A549 (cell line): ENCODE measurements around the gene TYMS. TPM values are rescaled to one million over a fixed set of nuclear protein-coding genes. Genes with fewer than 3 reads are reported as not detected.

Experiments
- ATAC-seq, 2 experiments: fragments of 200-7000 bp in 1 of 2; fragments of >200 bp in 1 of 2; cut with Nextera tagmentation in 1 of 2; cut with Tn5 transposase in 1 of 2; 3 replicates each; pipeline versions ENCODE4 v1.8.0 to v1.9.1; 2018 to 2020; ENCODE audit warnings: mild to moderate bottlenecking in 1 of 2, moderate library complexity in 1 of 2
- CTCF ChIA-PET: fragments of 300-600 bp; sonication (Branson Sonifier 250); formaldehyde crosslinking; extraction: SDS; loops from one replicate; lab custom pipeline; 2021; ENCODE audit warnings: antibody characterized with exemption, inconsistent platforms; lab: Yijun Ruan, JAX
- POLR2A ChIA-PET: fragments of 350-600 bp; formaldehyde crosslinking; extraction: SDS; loops from one replicate; lab custom pipeline; 2021; ENCODE audit warnings: antibody characterized with exemption, inconsistent platforms; lab: Yijun Ruan, JAX
- DNase-seq, 2 experiments: peaks; one replicate each; pipeline versions ENCODE4 v3.0.0 to v3.0.0-alpha.2; 2011 to 2016; ENCODE audit warnings: low read depth in 1 of 2, low spot score in 1 of 2
- FAIRE-seq: peaks from 2 replicates; lab custom pipeline; 2011; peaks lifted over from hg19 to GRCh38; lab: Jason Lieb, UNC
- H3K27ac ChIP-seq, 2 experiments: fragments of >200 bp; sonication (Bioruptor Twin); formaldehyde crosslinking; 3 replicates each; pipeline ENCODE4 v1.5.1; 2016 to 2017
- H3K4me1 ChIP-seq: fragments of >200 bp; sonication (Bioruptor Twin); formaldehyde crosslinking; 3 replicates; pipeline ENCODE4 v1.6.1; 2016
- H3K4me2 ChIP-seq: fragments of >200 bp; sonication (Bioruptor Twin); formaldehyde crosslinking; 3 replicates; pipeline ENCODE4 v1.6.1; 2016
- H3K4me3 ChIP-seq: fragments of >200 bp; sonication (Bioruptor Twin); formaldehyde crosslinking; 3 replicates; pipeline ENCODE4 v1.5.1; 2016
- H3K9me3 ChIP-seq: fragments of >200 bp; sonication (Bioruptor Twin); formaldehyde crosslinking; 3 replicates; pipeline ENCODE4 v1.6.1; 2016
- CBX8 ChIP-seq: fragments of 200-600 bp; sonication (generic); IDR thresholded peaks from 2 replicates; pipeline ENCODE4 v1.6.1; 2016
- CHD2 ChIP-seq: fragments of 150-350 bp; IDR thresholded peaks from 2 replicates; pipeline ENCODE4 v1.6.1; 2014; ENCODE audit warnings: low read length; ENCODE audit not compliant: partially characterized antibody
- FOSB ChIP-seq: fragments of 250-450 bp; sonication (Bioruptor Pico); IDR thresholded peaks from 2 replicates; pipeline ENCODE4 v1.5.0; 2020; ENCODE audit warnings: mild to moderate bottlenecking, moderate library complexity
- FOXS1 ChIP-seq: fragments of 250-450 bp; sonication (Bioruptor Pico); IDR thresholded peaks from 2 replicates; pipeline ENCODE4 v1.5.0; 2020; ENCODE audit warnings: mild to moderate bottlenecking, moderate library complexity
- HOXA7 ChIP-seq: fragments of 250-450 bp; sonication (Bioruptor Pico); IDR thresholded peaks from 2 replicates; pipeline ENCODE4 v1.5.0; 2020; ENCODE audit warnings: mild to moderate bottlenecking, moderate library complexity
- JUN ChIP-seq, 2 experiments: fragments of >200 bp; sonication (Bioruptor Twin); formaldehyde crosslinking; IDR thresholded peaks; 2 replicates in 1 of 2; 3 replicates in 1 of 2; pipeline ENCODE4 v1.6.1; 2016 to 2017
- JUNB ChIP-seq: fragments of >200 bp; sonication (Bioruptor Twin); formaldehyde crosslinking; IDR thresholded peaks from 2 replicates; pipeline ENCODE4 v1.6.1; 2016
- KDM1A ChIP-seq: fragments of 200-600 bp; sonication (generic); IDR thresholded peaks from 2 replicates; pipeline ENCODE4 v1.6.1; 2016; ENCODE audit warnings: low read depth, mild to moderate bottlenecking
- MAZ ChIP-seq: fragments of 150-350 bp; IDR thresholded peaks from 2 replicates; pipeline ENCODE4 v1.6.1; 2014; ENCODE audit warnings: antibody characterized with exemption, low read depth, low read length, borderline replicate concordance
- MYC ChIP-seq: IDR thresholded peaks from 2 replicates; pipeline ENCODE4 v1.6.1; 2012; ENCODE audit warnings: mild to moderate bottlenecking, inconsistent platforms, low read length, improper control_type of control experiment, borderline replicate concordance
- NFE2L2 ChIP-seq: fragments of 150-350 bp; conservative IDR thresholded peaks from 2 replicates; pipeline ENCODE4 v1.6.1; 2014; ENCODE audit warnings: low read length
- NPAS2 ChIP-seq: fragments of 250-450 bp; sonication (Bioruptor Pico); IDR thresholded peaks from 2 replicates; pipeline ENCODE4 v1.8.0; 2022; ENCODE audit warnings: mild to moderate bottlenecking, moderate library complexity, borderline replicate concordance
- POLR2AphosphoS2 ChIP-seq: conservative IDR thresholded peaks from 2 replicates; pipeline ENCODE4 v1.6.1; 2012; ENCODE audit warnings: low read length, improper control_type of control experiment, inconsistent platforms
- RAD21 ChIP-seq, 2 experiments: fragments of >200 bp in 1 of 2; sonication (Bioruptor Twin) in 1 of 2; formaldehyde crosslinking in 1 of 2; IDR thresholded peaks in 1 of 2; conservative IDR thresholded peaks in 1 of 2; 2 replicates in 1 of 2; 3 replicates in 1 of 2; pipeline ENCODE4 v1.6.1; 2012 to 2018; ENCODE audit warnings: inconsistent platforms in 1 of 2
- RNF2 ChIP-seq: fragments of 200-600 bp; sonication (generic); IDR thresholded peaks from 2 replicates; pipeline ENCODE4 v1.6.1; 2016; ENCODE audit warnings: low read depth, mild to moderate bottlenecking, antibody characterized with exemption, moderate library complexity, borderline replicate concordance
- SREBF2 ChIP-seq: fragments of 450-650 bp; IDR thresholded peaks from 2 replicates; pipeline ENCODE4 v1.6.1; 2014; ENCODE audit warnings: mild to moderate bottlenecking, moderate library complexity
- TP53 ChIP-seq: fragments of 250-450 bp; sonication (Bioruptor Pico); IDR thresholded peaks from 2 replicates; pipeline ENCODE4 v1.5.0; 2021; ENCODE audit warnings: mild to moderate bottlenecking, moderate library complexity
- ZNF302 ChIP-seq: fragments of 250-450 bp; sonication (Bioruptor Pico); IDR thresholded peaks from 2 replicates; pipeline ENCODE4 v1.9.0; 2021; ENCODE audit warnings: inconsistent platforms, mild to moderate bottlenecking, moderate library complexity
- ZSCAN20 ChIP-seq: fragments of 250-450 bp; sonication (Bioruptor Pico); IDR thresholded peaks from 2 replicates; pipeline ENCODE4 v1.8.0; 2022; ENCODE audit warnings: mild to moderate bottlenecking, moderate library complexity
- WGBS: methylation state at CpG from one replicate; pipeline ENCODE4 v1.1.6; 2017; ENCODE audit errors: missing lambda C conversion rate; 5-methylcytosine and 5-hydroxymethylcytosine counted together
- polyA plus RNA-seq, 4 experiments: library from polyadenylated mRNA; depleted of rRNA in 3 of 4; stranded (reverse); fragments of >200 nt; fragmentation: RNase III in 1 of 4; extraction: RNeasy Plus Mini Kit Qiagen cat#74134 plus additional on column Dnase treatment in 1 of 4; gene quantifications; 2 replicates in 3 of 4; 3 replicates in 1 of 4; pipeline ENCODE4 v1.2.3, GENCODE V29; 2011 to 2017
- TF ChIP-seq, protein P1 (sequence below): fragments of 150-350 bp; IDR thresholded peaks from 2 replicates; pipeline ENCODE4 v1.6.1; 2014; ENCODE audit warnings: low read depth, mild to moderate bottlenecking, low read length
- TF ChIP-seq, protein P2 (sequence below): fragments of 250-450 bp; sonication (Bioruptor Pico); IDR thresholded peaks from 2 replicates; pipeline ENCODE4 v1.5.0; 2020; ENCODE audit warnings: low read depth, mild to moderate bottlenecking, moderate library complexity

Gene TYMS
- polyA plus RNA-seq, 2 of the 4 experiments (the other 2 are of a cell fraction), result 118 to 173 TPM

DNA sequence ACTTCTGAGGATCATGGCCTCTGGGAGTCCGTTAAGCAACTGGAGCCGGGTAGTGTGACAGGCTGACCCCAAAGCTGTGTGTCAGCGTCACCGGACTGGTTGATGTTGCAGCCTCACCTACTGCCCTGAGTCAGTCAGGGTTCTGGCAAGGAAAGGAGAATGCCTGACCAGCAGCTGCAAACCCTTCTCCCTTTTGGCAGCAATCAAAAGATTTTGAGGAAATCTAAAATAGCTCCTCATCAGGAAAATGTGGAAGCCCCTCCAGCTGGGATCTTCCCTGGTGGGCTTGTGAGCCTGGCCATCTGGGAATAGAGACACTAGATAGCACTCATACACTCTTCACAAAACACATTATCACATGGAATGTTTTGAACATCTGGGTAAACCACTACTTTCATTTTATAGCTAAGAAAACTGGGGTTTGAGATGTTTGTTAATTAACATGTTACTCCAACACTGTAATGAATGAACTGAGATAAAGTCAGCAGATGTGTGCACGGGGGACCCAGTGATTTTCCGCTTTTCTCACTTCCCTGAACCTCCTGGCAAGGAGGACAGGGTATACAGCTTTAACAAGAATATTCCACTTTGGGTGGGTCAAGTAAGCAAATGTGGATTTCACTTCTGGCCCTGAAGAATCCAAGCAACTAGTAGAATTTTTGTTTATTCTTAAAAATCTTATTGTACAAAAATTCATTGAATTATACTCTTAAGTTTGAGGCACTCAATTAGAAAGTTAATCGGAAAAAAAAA, 36.0 kb upstream of the TYMS start:
- FAIRE-seq, result no peak
- POLR2A ChIA-PET, result no interaction called here

DNA sequence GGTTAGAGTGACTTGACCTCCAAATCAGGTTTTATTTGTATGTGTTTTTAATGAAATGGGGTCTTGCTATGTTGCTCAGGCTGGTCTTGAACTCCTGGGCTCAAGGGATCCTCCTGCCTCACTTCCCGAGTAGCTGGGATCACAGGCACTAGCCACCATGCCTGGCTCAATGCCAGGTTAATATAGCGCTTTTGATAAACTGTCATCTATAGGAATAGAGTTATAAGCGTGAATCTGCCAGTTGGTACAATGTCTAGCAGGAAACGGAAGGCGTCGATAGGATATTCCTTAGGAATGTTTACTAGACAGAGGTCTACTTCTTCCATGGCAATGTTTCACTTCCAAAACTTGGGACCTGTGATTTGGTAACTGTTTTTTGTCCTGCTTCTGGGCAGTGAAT, 35.2 kb upstream of the TYMS start:
- Histone ChIP-seq H3K9me3 (no peaks in the 10 kb centered on the region), H3K4me2 (no peak overlapping the region), H3K27ac (no peak overlapping the region), H3K4me1 (no peaks in the 10 kb centered on the region), H3K4me3 (no peak overlapping the region)
- 51% methylated on average over 6 of the region's 6 CpGs for WGBS
- TF ChIP-seq JUNB, result no peak
- no peak for TF ChIP-seq SREBF2
- no peak for TF ChIP-seq NPAS2 (CRISPR knock-in tag)
- no peak for TF ChIP-seq ZSCAN20 (CRISPR knock-in tag)
- no peak for TF ChIP-seq JUN (IDR thresholded peaks at IDR 0.05)
- TF ChIP-seq FOXS1 (CRISPR knock-in tag), result no peak
- no peak for TF ChIP-seq CBX8
- TF ChIP-seq KDM1A, result no peak
- no peak for FAIRE-seq
- no peak for DNase-seq
- POLR2A ChIA-PET, result no interaction called here
- ATAC-seq, result no peak
- CTCF ChIA-PET, result interaction anchor here (7.7 kb wide), 1 partner anchor 209 kb away, joined by 94 read pairs; no protein-coding TSS in a partner anchor

More for the DNA sequence above, 36.0 kb upstream of the TYMS start:
- Histone ChIP-seq H3K9me3 (no peaks in the 10 kb centered on the region), H3K4me3 (no peak overlapping the region), H3K4me2 (no peak overlapping the region), H3K4me1 (no peaks in the 10 kb centered on the region), H3K27ac (no peak overlapping the region)
- no peak for DNase-seq
- no peak for TF ChIP-seq CBX8
- TF ChIP-seq FOSB (CRISPR knock-in tag), result no peak
- TF ChIP-seq, protein P1, sequence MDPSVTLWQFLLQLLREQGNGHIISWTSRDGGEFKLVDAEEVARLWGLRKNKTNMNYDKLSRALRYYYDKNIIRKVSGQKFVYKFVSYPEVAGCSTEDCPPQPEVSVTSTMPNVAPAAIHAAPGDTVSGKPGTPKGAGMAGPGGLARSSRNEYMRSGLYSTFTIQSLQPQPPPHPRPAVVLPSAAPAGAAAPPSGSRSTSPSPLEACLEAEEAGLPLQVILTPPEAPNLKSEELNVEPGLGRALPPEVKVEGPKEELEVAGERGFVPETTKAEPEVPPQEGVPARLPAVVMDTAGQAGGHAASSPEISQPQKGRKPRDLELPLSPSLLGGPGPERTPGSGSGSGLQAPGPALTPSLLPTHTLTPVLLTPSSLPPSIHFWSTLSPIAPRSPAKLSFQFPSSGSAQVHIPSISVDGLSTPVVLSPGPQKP, result no peak
- TF ChIP-seq ZNF302 (CRISPR knock-in tag), result no peak
- no peak for TF ChIP-seq HOXA7
- no peak for TF ChIP-seq MAZ
- no peak for TF ChIP-seq MYC
- TF ChIP-seq RAD21 (conservative IDR thresholded peaks at IDR 0.05 in 1 of 2, IDR thresholded peaks at IDR 0.05 in 1 of 2), result no peak
- TF ChIP-seq, protein P2, sequence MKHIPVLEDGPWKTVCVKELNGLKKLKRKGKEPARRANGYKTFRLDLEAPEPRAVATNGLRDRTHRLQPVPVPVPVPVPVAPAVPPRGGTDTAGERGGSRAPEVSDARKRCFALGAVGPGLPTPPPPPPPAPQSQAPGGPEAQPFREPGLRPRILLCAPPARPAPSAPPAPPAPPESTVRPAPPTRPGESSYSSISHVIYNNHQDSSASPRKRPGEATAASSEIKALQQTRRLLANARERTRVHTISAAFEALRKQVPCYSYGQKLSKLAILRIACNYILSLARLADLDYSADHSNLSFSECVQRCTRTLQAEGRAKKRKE, result no peak
- no peak for TF ChIP-seq TP53
- no peak for TF ChIP-seq POLR2AphosphoS2
- TF ChIP-seq ZSCAN20 (CRISPR knock-in tag), result no peak
- TF ChIP-seq NFE2L2, result no peak
- no peak for TF ChIP-seq SREBF2
- no peak for TF ChIP-seq RNF2
- TF ChIP-seq CHD2, result no peak
- TF ChIP-seq JUNB, result no peak
- 28% methylated on average over 7 of the region's 7 CpGs for WGBS
- no peak for ATAC-seq
- CTCF ChIA-PET, result interaction anchor here (1.6 kb wide), 1 partner anchor 209 kb away, joined by 7 read pairs; no protein-coding TSS in a partner anchor
